HUES48 (cell line): ENCODE measurements around the gene GALNTL6.

Experiments used
- H3K27ac ChIP-seq: one replicate; pipeline ENCODE4 v1.7.0; 2013; ENCODE audit warnings: low read depth, low read length, inconsistent platforms
- H3K27me3 ChIP-seq: 2 replicates; pipeline ENCODE4 v1.6.1; 2013; ENCODE audit warnings: mild to moderate bottlenecking, low read length; ENCODE audit not compliant: control insufficient read depth, insufficient read depth
- H3K36me3 ChIP-seq: 2 replicates; pipeline ENCODE4 v1.6.1; 2013; ENCODE audit warnings: low read length; ENCODE audit not compliant: control insufficient read depth, insufficient read depth
- H3K4me1 ChIP-seq: 2 replicates; pipeline ENCODE4 v1.6.1; 2013; ENCODE audit warnings: mild to moderate bottlenecking, low read length; ENCODE audit not compliant: control insufficient read depth, insufficient read depth
- H3K4me3 ChIP-seq: 2 replicates; pipeline ENCODE4 v1.5.1; 2013; ENCODE audit warnings: mild to moderate bottlenecking, low read depth, low read length
- H3K9ac ChIP-seq: 2 replicates; pipeline ENCODE4 v1.6.1; 2013; ENCODE audit warnings: mild to moderate bottlenecking, low read depth, low read length, moderate library complexity
- H3K9me3 ChIP-seq: 2 replicates; pipeline ENCODE4 v1.6.1; 2013; ENCODE audit warnings: low read length; ENCODE audit not compliant: control insufficient read depth, insufficient read depth

Gene GALNTL6

DNA sequence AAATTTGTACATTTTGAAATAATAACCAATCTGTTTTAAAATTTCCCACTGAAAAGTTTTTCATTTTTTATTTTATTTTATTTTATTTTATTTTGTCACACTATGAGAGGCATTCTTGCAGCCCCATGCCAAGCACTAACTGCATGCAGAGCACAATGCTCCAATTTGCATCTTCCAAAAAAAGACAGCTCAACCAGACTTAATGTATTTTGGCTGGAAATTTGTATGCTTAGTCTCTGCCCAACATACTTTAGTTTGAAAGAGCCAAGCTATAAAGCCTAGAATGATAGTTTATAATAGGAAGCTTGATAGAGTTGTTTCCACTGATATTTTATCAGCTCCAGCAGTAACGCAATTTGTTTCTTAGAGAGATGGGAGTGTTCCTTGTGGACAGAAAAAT, 235.5 kb downstream of the GALNTL6 start:
- Histone ChIP-seq H3K9me3 (no peaks in the 10 kb centered on the region), H3K27ac (no peak overlapping the region), H3K27me3 (no peaks in the 10 kb centered on the region), H3K4me1 (no peaks in the 10 kb centered on the region), H3K9ac (no peak overlapping the region), H3K36me3 (no peaks in the 10 kb centered on the region), H3K4me3 (no peak overlapping the region)

DNA sequence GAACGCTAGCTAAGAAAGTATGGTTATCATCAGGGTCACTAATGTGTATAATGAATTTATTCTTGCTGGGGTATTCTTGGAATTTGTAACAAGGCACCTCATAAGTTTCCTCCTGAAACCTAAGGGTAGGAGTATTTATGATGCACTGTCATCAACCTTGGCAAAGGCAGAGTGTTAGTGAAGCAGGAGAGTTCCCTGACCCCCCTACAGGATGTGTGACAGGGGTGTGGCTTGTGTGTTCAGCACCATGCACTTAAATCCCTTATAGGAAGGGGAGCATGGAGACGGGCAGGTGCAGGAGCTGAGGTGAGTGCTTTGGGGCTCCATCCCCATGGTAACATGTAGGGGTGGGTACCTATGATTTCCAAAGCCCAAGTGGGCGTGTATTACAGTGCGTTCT, 237.7 kb downstream of the GALNTL6 start:
- Histone ChIP-seq H3K9ac (no peak overlapping the region), H3K27me3 (no peaks in the 10 kb centered on the region), H3K27ac (no peak overlapping the region), H3K4me3 (no peak overlapping the region), H3K9me3 (no peaks in the 10 kb centered on the region), H3K36me3 (no peaks in the 10 kb centered on the region), H3K4me1 (no peaks in the 10 kb centered on the region)

DNA sequence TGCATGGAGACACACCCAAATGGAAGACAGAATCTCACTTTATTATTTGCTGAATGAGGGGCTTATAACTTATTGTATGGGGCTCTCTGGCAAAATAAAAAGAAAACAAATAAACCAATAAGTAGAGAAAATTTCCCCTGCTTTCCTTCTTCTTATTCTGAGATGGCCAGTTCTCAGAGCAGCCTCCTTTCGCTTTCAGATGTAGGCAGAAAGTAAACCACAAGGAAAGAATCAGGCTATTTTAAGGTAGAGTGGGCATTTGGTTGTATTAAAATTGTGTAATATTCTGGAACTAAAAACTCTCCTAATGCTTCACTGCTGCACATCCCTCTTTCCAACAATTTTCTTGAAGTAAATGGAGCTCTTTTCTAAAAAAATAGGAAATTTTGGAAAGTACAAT, 241.8 kb downstream of the GALNTL6 start:
- Histone ChIP-seq H3K27me3 (no peaks in the 10 kb centered on the region), H3K9ac (no peak overlapping the region), H3K27ac (no peak overlapping the region), H3K36me3 (no peaks in the 10 kb centered on the region), H3K9me3 (no peaks in the 10 kb centered on the region), H3K4me1 (no peaks in the 10 kb centered on the region), H3K4me3 (no peak overlapping the region)

DNA sequence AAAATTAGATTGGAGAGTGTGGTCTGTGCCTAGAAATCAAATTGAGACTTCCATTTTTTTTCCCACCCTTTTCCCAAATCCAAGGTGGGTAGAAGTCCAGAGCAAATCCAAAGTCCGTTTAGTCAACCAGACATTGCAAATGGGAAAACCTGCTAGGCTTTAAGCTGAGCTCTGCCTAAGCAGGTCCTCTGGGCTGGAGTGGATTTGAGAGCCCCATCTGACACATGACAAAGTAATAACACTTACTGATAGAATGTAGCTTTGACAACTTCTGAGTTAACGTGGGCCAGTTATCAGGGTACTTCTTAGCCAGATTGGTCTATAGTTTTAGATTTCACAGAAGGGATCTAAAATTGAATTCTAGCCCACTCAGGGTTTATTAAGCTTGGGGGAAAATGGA, 242.3 kb downstream of the GALNTL6 start:
- no peak overlapping the region for H3K4me3 ChIP-seq
- H3K36me3 ChIP-seq, result no peaks in the 10 kb centered on the region
- no peaks in the 10 kb centered on the region for H3K27me3 ChIP-seq
- H3K9ac ChIP-seq, result no peak overlapping the region
- H3K9me3 ChIP-seq, result no peaks in the 10 kb centered on the region
- H3K4me1 ChIP-seq, result no peaks in the 10 kb centered on the region
- H3K27ac ChIP-seq, result no peak overlapping the region

DNA sequence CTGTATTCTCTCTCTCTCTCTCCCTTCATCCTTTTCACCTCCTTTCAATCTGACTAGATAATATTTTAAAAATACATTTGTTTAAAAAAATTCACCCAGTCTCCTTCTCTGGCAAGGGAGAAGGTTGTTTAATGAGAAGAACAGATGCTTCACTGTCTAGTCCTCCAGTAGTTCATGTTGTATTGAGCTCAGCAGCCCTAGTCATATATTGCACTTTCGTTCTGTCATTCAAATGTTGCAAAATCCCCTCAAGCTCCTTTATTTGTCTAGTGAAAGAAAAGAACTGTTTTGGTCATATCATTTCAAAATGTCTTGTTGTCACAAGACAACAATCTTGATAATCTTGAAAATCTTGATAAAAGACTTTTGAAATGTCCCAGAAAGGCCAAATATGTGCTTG, 248.0 kb downstream of the GALNTL6 start:
- Histone ChIP-seq H3K27me3 (no peaks in the 10 kb centered on the region), H3K9me3 (no peaks in the 10 kb centered on the region), H3K4me1 (peaks cover 15% of the 10 kb centered on the region), H3K4me3 (no peak overlapping the region), H3K9ac (no peak overlapping the region), H3K36me3 (no peaks in the 10 kb centered on the region), H3K27ac (no peak overlapping the region)

DNA sequence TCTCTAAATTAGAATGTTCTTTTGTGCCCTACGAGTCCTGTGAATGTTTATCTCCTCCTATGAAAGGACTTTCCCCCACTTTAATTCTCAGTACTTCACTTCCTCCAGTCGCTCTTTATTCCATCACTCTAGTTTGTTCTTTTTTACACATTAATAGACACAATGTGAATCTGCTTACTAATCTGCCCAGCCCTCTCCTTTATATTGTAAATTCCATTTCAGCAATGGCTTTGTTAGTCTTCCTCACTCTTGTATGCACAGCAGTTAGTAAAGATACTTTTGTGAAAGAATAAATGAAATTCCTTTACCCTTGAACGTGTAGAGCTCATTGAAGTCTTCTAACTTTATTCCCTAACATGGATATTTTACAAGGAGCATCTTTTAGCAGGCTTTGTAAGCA, 255.3 kb downstream of the GALNTL6 start:
- H3K27me3 ChIP-seq, result no peaks in the 10 kb centered on the region
- no peak overlapping the region for H3K4me3 ChIP-seq
- no peak overlapping the region for H3K9ac ChIP-seq
- H3K4me1 ChIP-seq, result peaks cover 44% of the 10 kb centered on the region
- H3K9me3 ChIP-seq, result no peaks in the 10 kb centered on the region
- peak overlapping the region; percentile 65 for H3K27ac ChIP-seq
- no peaks in the 10 kb centered on the region for H3K36me3 ChIP-seq

DNA sequence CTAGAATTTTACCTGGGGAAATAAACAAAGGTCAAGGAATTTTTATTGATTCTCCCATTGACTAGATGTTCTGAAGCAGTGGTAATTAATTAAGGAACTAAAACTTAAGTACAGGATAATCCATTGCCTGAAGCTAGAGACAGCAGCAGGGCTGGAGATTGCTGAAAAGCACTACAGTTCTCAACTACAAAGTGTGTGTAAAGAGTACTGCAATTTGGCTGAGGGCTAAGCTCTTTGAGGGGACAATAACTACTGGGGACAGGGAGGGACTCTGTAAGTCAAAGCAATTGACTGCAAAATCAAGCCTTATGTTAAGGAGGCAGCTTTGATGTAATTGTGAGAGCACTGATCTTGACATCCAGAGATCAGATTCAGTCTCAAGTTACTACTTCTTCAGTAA, 260.4 kb downstream of the GALNTL6 start:
- no peaks in the 10 kb centered on the region for H3K27me3 ChIP-seq
- H3K4me1 ChIP-seq, result peaks cover 42% of the 10 kb centered on the region
- H3K4me3 ChIP-seq, result no peak overlapping the region
- H3K9ac ChIP-seq, result no peak overlapping the region
- no peak overlapping the region for H3K27ac ChIP-seq
- H3K36me3 ChIP-seq, result no peaks in the 10 kb centered on the region
- H3K9me3 ChIP-seq, result no peaks in the 10 kb centered on the region

DNA sequence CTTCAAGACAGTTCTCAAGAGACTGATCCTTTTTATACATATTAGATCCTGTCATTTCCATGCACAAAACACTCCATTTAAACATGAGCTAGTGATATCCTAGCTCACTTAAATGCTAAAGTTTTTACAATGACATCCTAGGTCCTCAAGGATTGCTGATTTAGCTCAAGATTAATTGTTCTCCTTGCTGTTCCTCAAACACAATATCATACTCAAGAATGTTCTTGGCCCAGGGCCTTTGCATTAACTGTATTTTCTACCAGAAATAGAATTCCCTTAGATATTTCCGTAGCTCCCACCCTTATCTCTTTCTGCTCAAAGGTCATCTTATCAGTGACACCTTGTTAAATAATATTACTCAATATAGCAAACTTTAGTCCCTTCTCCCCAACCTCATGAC, 270.1 kb downstream of the GALNTL6 start:
- Histone ChIP-seq H3K9me3 (no peaks in the 10 kb centered on the region), H3K27ac (no peak overlapping the region), H3K27me3 (no peaks in the 10 kb centered on the region), H3K9ac (no peak overlapping the region), H3K4me1 (no peaks in the 10 kb centered on the region), H3K4me3 (no peak overlapping the region), H3K36me3 (no peaks in the 10 kb centered on the region)

DNA sequence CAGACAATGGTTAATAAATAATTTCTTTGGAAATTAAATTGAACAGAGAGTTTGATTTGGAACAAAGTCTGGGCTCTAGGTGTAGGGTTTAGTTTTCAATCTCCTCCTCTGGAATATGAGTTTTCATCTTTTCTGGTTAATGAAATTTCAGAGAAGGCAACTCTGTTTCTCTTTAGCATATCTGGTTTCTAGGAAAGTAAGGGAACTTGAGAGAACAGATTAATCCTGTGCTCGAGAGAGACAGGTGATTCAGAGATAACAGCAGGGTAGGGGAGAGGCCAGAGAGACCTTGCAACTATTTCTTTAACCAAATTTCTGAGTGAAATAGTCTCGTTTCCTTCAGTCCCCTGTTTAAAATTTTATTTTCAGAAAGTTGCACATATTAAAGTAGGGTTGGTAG, 275.4 kb downstream of the GALNTL6 start:
- no peak overlapping the region for H3K4me3 ChIP-seq
- no peaks in the 10 kb centered on the region for H3K36me3 ChIP-seq

DNA sequence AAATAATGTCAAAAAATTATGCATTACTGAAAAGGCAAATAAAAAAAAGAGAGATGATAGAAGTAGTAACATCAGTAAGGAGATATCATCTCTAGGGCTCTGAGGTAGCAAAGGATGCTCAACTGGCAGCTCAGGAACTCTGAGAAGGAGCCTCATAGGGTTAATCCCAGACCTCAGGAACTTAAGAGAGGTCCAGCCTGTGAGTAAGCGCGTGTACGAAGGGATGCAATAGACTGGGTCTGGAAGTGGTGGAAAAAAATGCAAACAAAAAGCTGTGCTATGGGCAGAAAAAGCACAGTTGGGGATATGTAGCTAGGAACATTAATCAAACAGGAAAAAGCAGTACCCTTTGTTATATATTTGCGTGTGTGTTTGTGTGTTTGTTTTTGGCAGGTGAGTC, 282.0 kb downstream of the GALNTL6 start:
- H3K36me3 ChIP-seq, result no peaks in the 10 kb centered on the region
- H3K27ac ChIP-seq, result no peak overlapping the region
- no peak overlapping the region for H3K4me3 ChIP-seq
- H3K4me1 ChIP-seq, result peaks cover 6% of the 10 kb centered on the region; the same call in 1 of the 2 replicates
- H3K9me3 ChIP-seq, result no peaks in the 10 kb centered on the region
- no peak overlapping the region for H3K9ac ChIP-seq
- no peaks in the 10 kb centered on the region for H3K27me3 ChIP-seq

More for the DNA sequence above, 275.4 kb downstream of the GALNTL6 start:
- H3K9me3 ChIP-seq, result no peaks in the 10 kb centered on the region
- H3K9ac ChIP-seq, result no peak overlapping the region
- no peaks in the 10 kb centered on the region for H3K4me1 ChIP-seq
- H3K27me3 ChIP-seq, result no peaks in the 10 kb centered on the region
- no peak overlapping the region for H3K27ac ChIP-seq

DNA sequence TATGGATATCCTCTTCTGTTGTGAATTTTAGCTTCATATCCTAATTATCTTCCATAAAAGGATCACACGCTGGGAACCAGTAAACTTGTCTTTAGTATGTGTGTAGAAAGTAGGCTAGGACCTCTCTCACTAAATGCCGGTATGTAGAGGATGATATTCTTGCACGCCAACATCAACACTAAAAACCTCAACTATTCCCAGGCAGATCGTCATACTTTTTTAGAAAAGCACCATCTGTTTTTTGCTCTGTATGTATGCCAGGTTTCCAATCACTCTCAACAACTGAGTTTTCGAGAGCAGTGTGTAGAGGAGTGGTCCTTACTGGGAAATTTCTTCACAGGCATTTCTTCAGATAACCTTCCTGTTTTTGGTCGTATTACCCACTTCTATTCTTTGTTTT, 283.6 kb downstream of the GALNTL6 start:
- peaks cover 6% of the 10 kb centered on the region; the same call in 1 of the 2 replicates for H3K4me1 ChIP-seq
- H3K36me3 ChIP-seq, result no peaks in the 10 kb centered on the region
- H3K27me3 ChIP-seq, result no peaks in the 10 kb centered on the region
- H3K4me3 ChIP-seq, result no peak overlapping the region
- no peak overlapping the region for H3K27ac ChIP-seq
- no peaks in the 10 kb centered on the region for H3K9me3 ChIP-seq
- no peak overlapping the region for H3K9ac ChIP-seq

DNA sequence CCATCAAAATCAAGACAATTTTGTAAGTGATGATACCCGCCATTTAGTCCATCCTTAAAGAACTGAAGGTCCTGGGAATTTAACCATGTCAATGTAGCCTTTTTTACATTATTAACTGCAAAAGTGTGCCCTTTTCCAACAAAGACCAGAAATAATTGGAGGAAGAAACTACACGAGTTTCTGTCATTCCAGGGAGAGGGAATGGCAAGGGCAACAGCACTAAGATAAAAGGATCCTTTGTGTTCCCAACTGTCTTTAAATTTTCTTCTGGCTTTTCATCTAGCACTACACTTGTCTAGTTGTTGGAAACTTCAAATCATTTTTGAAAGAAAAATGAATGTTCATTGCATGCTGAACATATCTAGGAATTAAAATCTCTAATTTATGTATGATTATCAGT, 286.2 kb downstream of the GALNTL6 start:
- Histone ChIP-seq H3K4me1 (peaks cover 6% of the 10 kb centered on the region; the same call in 1 of the 2 replicates), H3K9me3 (no peaks in the 10 kb centered on the region), H3K27ac (no peak overlapping the region), H3K27me3 (no peaks in the 10 kb centered on the region), H3K4me3 (no peak overlapping the region), H3K36me3 (no peaks in the 10 kb centered on the region), H3K9ac (no peak overlapping the region)
